Epithelial cell of esophagus (primary cell): ENCODE data around the gene ICAM3.

ENCODE experiments used
- DNase-seq: peaks from one replicate; pipeline ENCODE4 v3.0.0; 2010; ENCODE audit warnings: low read depth
- H3K4me3 ChIP-seq: 2 replicates; pipeline ENCODE4 v1.5.1; 2011; ENCODE audit warnings: mild to moderate bottlenecking, low read length, control low read depth
- TF ChIP-seq, protein P1 (sequence below): IDR thresholded peaks from 2 replicates; pipeline ENCODE4 v1.5.1; 2011; ENCODE audit warnings: low read depth, mild to moderate bottlenecking, low read length, control low read depth, inconsistent platforms; ENCODE audit not compliant: insufficient read depth; ENCODE audit errors: missing control alignments

The ICAM3 gene

DNA sequence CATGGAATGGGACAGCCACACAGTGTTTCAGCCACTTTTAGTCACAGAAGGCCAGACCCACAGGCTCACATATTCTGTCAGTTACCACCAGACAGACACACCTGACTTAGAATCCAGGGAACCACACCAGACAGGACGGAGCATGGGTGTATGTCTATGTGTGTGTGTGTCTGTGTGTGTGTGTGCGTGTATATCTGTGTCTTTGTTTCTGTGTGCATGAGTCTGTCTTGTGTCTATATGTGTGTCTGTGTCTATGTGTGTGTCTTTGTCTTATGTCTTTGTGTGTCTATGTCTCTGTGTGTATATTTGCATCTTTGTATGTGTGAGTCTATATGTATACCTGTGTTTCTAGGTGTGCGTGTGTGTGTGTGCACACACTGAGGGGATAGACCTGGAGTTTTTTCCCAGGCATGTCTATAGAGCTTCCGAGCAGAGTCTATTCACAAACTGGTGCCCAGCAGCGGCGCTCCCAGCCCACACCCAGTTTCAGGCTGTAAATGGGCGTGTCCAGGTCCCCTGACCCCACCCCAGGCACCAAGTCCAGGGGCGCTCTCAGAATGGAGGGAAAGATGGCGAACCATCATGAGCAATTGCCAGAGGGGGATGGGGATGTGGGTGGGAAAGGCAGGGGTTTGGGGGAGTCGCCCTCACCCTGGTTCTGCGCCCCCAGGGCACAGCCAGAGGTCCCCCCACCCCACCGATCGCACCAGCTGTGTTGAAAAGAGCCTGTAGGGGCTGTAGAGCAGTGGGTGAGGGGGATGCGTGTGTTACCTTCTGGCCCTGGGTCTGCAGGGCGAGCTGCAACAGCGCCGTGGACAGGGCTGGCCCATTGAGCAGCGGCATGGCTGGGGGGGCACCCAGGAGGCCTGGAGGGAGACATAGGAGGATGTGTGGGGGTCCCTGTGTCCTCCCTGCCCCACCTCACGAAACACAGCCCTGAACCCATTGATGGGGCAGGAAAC, 17.3 kb downstream of the ICAM3 start:
- no peak overlapping the region for H3K4me3 ChIP-seq
- TF ChIP-seq, protein P1, sequence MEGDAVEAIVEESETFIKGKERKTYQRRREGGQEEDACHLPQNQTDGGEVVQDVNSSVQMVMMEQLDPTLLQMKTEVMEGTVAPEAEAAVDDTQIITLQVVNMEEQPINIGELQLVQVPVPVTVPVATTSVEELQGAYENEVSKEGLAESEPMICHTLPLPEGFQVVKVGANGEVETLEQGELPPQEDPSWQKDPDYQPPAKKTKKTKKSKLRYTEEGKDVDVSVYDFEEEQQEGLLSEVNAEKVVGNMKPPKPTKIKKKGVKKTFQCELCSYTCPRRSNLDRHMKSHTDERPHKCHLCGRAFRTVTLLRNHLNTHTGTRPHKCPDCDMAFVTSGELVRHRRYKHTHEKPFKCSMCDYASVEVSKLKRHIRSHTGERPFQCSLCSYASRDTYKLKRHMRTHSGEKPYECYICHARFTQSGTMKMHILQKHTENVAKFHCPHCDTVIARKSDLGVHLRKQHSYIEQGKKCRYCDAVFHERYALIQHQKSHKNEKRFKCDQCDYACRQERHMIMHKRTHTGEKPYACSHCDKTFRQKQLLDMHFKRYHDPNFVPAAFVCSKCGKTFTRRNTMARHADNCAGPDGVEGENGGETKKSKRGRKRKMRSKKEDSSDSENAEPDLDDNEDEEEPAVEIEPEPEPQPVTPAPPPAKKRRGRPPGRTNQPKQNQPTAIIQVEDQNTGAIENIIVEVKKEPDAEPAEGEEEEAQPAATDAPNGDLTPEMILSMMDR = no peak
- DNase-seq = no peak

DNA sequence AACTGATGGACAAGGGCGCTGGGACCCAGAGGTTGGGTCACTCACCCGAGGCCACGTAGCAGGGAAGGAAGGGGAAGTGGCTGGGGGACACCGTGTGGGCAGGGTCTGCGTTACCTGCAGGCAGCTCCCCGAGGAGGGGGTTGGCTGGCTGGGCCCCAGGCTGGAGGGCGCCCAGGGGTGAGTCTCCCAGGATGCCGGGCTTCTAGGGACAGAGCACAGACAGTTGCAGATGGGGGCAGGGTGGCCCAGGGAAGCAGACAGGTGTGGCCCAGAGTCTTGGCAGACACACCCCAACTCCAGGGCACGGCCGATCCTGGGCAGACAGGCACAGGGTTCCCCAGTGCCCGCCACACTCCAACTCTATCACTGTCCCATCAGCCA, 18.0 kb downstream of the ICAM3 start:
- no peak overlapping the region for H3K4me3 ChIP-seq
- TF ChIP-seq, protein P1 = no peak
- DNase-seq = no peak

DNA sequence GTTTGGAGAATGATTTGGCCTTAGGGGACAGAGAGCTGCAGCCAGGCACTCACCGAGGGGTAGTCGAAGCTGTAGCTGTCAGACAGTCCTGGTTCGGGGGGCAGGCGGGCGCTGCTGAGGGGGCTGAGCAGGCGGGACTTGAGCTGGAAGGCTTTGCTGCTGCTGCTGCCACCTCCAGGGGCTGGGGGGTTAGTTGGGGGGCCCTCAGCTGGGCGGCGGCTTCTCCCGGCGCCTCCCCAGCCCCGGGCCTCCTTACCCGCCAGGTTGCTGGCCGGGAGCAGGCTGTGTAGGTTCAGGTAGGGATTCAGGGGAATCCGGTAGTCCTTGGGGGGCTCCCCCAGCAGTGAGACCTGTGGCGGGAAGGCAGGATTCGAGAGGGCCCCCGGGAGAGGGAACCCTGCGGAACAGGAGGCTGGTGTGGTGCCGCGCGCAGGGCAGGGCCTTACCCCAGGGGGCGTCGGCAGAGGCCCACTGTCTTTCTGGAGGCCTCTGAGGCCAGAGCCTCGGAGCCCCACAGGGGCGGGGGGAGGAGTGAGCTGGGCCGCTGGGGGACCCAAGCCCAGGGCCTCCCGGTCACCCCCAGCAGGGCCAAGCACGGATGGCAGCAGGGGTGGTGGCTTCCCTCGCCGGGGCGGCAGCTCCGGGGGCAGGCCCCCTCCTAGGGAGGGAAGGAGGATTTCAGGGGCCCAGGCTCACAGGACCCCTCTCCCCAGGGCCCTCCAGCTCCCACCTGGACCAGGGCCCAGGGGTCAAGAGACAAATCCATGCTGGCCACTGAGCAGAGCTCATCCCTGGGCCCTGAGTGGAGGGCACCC, 18.6 kb downstream of the ICAM3 start:
- TF ChIP-seq, protein P1 = no peak
- DNase-seq = no peak
- no peak overlapping the region for H3K4me3 ChIP-seq

DNA sequence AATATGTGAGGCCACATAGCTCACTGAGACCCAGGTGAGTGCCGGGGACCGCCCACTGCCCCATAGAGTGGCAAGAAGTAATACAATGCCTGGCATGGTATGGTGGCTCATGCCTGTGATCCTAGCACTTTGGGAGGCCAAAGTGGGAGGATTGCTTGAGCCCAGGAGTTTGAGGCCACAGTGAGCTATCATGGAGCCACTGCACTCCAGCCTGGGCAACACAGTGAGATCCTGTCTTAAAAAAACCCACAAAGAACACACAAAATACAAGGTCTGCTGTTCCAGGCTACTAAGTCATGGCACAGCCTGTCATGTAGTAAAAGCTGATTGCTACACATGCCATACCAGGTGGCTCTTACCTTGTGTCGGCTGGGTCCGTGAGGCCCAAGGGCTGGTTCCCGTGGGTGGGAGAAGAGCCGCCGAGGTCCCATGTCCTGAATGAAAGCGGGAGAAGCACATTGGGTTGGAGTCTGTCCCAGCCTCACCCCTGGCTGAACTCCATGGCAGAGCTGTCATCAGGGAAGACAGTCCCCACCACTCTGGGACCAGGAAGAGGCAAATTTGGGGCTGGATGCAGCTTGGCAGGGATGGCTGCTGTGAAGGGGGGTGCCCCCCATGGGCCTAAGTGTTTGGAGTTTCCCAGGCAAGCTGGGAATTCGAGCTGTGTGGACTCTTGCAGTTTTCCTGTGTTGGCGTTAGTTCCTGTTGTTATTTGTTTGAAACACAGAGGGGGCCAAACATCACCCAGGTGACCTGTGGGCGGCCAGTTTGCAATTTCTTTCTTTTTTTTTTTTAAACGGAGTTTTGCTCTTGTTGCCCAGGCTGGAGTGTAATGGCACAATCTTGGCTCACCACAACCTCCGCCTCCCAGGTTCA, 20.4 kb downstream of the ICAM3 start:
- no peak for DNase-seq
- TF ChIP-seq, protein P1 = no peak
- H3K4me3 ChIP-seq = no peak overlapping the region

DNA sequence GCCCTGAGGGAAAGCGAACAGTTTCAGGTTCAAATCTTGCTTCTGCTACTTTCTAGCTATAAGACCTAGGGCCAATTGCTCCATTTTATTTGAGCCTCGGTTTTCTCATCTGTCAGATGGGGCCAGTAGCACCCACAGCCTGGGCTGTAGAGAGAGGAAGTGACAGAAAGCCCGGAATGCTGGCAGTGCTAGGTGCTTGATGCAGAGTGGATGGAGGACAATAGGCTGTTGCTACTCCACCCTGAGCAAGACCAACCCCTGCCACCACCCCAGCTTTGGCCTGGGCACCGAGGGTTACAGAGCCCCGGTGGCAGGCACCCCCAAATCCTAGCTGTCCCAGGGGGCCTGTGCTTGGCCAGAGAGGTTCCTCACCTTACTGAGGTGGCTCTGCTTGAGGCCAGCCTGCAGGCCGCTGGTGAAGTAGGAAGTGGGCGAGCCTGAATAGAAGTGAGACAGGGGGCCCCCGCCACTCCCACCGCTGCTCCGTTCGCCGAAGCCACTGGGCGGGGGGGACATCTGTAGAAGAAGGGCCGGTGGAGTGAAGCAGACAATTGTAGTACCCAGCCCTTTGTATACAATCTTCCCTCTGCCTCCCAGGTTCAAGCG, 21.5 kb downstream of the ICAM3 start:
- TF ChIP-seq, protein P1 = no peak
- no peak overlapping the region for H3K4me3 ChIP-seq
- no peak for DNase-seq
